Calu3 (cell line): ENCODE results near the gene CD164L2. TPM values are rescaled to one million over a fixed set of nuclear protein-coding genes. Genes with fewer than 3 reads are reported as not detected.
"Not testable (repeated sequence)": the region's sequence is repeated elsewhere in the genome, so short reads cannot be mapped to it uniquely, and the experiment has no call there.

ENCODE experiments used
- BruUV-seq: library from RNA; stranded (reverse); fragments of 400-500 nt; replicated peaks from 2 replicates; lab custom pipeline; 2021; lab: Mats Ljungman, UMichigan
- CTCF ChIA-PET: fragments of 300-600 bp; sonication (Branson Sonifier 250); formaldehyde crosslinking; loops from one replicate; lab custom pipeline; 2022; ENCODE audit warnings: antibody characterized with exemption; lab: Charles Lee
- DNase-seq: peaks from one replicate; pipeline ENCODE4 v3.0.0; 2022
- H3K27ac Mint-ChIP-seq: one replicate; pipeline ENCODE4 v1.8.0; 2022; ENCODE audit warnings: mixed read lengths; ENCODE audit not compliant: unreplicated experiment
- H3K27me3 Mint-ChIP-seq: one replicate; pipeline ENCODE4 v1.8.0; 2022; ENCODE audit warnings: mixed read lengths; ENCODE audit not compliant: unreplicated experiment
- H3K36me3 Mint-ChIP-seq: one replicate; pipeline ENCODE4 v1.8.0; 2022; ENCODE audit warnings: mild to moderate bottlenecking, moderate library complexity, mixed read lengths; ENCODE audit not compliant: insufficient read depth, unreplicated experiment
- H3K4me1 Mint-ChIP-seq: one replicate; pipeline ENCODE4 v1.8.0; 2022; ENCODE audit warnings: mild to moderate bottlenecking, low read depth, mixed read lengths; ENCODE audit not compliant: unreplicated experiment
- H3K4me3 Mint-ChIP-seq: one replicate; pipeline ENCODE4 v1.8.0; 2022; ENCODE audit warnings: mild to moderate bottlenecking, low read depth, moderate library complexity, mixed read lengths; ENCODE audit not compliant: unreplicated experiment
- H3K9me3 Mint-ChIP-seq: one replicate; pipeline ENCODE4 v1.8.0; 2022; ENCODE audit warnings: low read depth, mixed read lengths; ENCODE audit not compliant: unreplicated experiment
- CTCF ChIP-seq: fragments of 200-600 bp; IDR thresholded peaks from one replicate; pipeline ENCODE4 v1.8.0; 2022; ENCODE audit warnings: antibody characterized with exemption; ENCODE audit not compliant: unreplicated experiment
- intact Hi-C: fragments of 100-400 bp; cut with micrococcal nuclease; formaldehyde crosslinking; loops from one replicate; pipeline ENCODE4 v1.10.0; 2022; ENCODE audit not compliant: unreplicated experiment
- total RNA-seq: library from RNA; stranded (reverse); gene quantifications from 2 replicates; pipeline ENCODE4 v1.2.3, GENCODE V29; 2022

CD164L2 gene
- total RNA-seq, 1 experiment from 2014 or later, result not detected

GRCh38 chr1:27388337-27389005 lies 5.3 kb upstream of the CD164L2 start:
- DNase-seq, result peak; percentile 80
- H3K27ac Mint-ChIP-seq, result no peak overlapping the region

GRCh38 chr1:27384797-27385196 lies 1.7 kb upstream of the CD164L2 start:
- DNase-seq, H3K9me3 Mint-ChIP-seq, H3K4me3 Mint-ChIP-seq, CTCF ChIA-PET, BruUV-seq, H3K4me1 Mint-ChIP-seq, H3K27ac Mint-ChIP-seq, H3K36me3 Mint-ChIP-seq: not testable (repeated sequence)
- intact Hi-C loops, result loop anchor here (5.0 kb wide), 1 partner anchor 87 kb away; no protein-coding TSS in a partner anchor
- peaks cover 44% of the 10 kb centered on the region for H3K27me3 Mint-ChIP-seq

More at GRCh38 chr1:27388337-27389005, 5.3 kb upstream of the CD164L2 start:
- intact Hi-C loops, result loop anchor here (5.0 kb wide), 1 partner anchor 91 kb away; no protein-coding TSS in a partner anchor
- H3K36me3 Mint-ChIP-seq, result peaks cover 18% of the 10 kb centered on the region
- CTCF ChIA-PET, result interaction anchor here (1.0 to 2.3 kb wide), 3 partner anchors 23 to 88 kb away, joined by 4 to 8 read pairs (median 4); partner anchors contain the start of gene SYTL1
- H3K27me3 Mint-ChIP-seq, result peaks cover 49% of the 10 kb centered on the region
- peaks cover 19% of the 10 kb centered on the region for H3K4me1 Mint-ChIP-seq
- no TSS peak for BruUV-seq
- TF ChIP-seq CTCF, result peak; percentile 61
- H3K9me3 Mint-ChIP-seq, result no peaks in the 10 kb centered on the region
- H3K4me3 Mint-ChIP-seq, result no peak overlapping the region

DNA sequence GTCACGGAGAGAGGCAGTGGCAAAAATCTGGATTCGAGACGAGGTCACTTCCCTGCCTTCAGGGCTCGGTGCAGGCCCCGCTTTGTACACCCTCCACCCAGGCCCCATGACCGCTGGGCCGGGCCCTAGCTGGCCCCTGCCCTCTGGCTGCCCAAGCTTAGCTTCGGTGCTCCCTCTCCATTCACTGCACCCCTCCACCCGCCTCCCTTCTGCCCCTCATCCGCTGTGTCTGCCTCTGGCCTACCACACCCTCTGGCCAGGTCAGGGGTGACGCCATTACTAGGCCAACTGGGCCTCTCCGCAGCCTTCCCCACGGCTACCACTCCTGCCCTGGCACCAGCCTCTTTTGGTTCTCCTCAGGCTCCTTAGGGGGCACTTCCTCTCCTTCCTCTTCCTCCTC lies 528 bp upstream of the CD164L2 start:
- no peak for DNase-seq
- TF ChIP-seq CTCF, result no peak
- H3K4me1 Mint-ChIP-seq, result peaks cover 8% of the 10 kb centered on the region
- peaks cover 42% of the 10 kb centered on the region for H3K27me3 Mint-ChIP-seq
- H3K27ac Mint-ChIP-seq, result no peak overlapping the region
- H3K4me3 Mint-ChIP-seq, result no peak overlapping the region
- intact Hi-C loops, result no loop called here
- no peaks in the 10 kb centered on the region for H3K36me3 Mint-ChIP-seq
- CTCF ChIA-PET, result no interaction called here
- no TSS peak for BruUV-seq
- H3K9me3 Mint-ChIP-seq, result no peaks in the 10 kb centered on the region

- Mint-ChIP-seq H3K27me3 (peaks cover 38% of the 10 kb centered on the region), H3K9me3 (no peaks in the 10 kb centered on the region), H3K27ac (no peak overlapping the region), H3K4me3 (no peak overlapping the region), H3K36me3 (no peaks in the 10 kb centered on the region), H3K4me1 (peaks cover 8% of the 10 kb centered on the region)
- no TSS peak for BruUV-seq
- CTCF ChIA-PET, result interaction anchor here (0.8 kb wide), 1 partner anchor 141 kb away, joined by 3 read pairs; no protein-coding TSS in a partner anchor
- intact Hi-C loops, result no loop called here
- DNase-seq, result no peak
- no peak for TF ChIP-seq CTCF
These were observed 967 bp downstream of the CD164L2 start for GRCh38 chr1:27381969-27382762.
